DMS53 treated with DMSO at 0.1 percent for 48 hours (cell line): ENCODE measurements around the gene ZACN.
"Not testable (repeated sequence)": the region's sequence is repeated elsewhere in the genome, so short reads cannot be mapped to it uniquely, and the experiment has no call there.

Experiments
- DNase-seq: peaks from one replicate; lab custom pipeline; 2025; ENCODE audit not compliant: unreplicated experiment; lab: John Stamatoyannopoulos, UW

The ZACN gene

DNA sequence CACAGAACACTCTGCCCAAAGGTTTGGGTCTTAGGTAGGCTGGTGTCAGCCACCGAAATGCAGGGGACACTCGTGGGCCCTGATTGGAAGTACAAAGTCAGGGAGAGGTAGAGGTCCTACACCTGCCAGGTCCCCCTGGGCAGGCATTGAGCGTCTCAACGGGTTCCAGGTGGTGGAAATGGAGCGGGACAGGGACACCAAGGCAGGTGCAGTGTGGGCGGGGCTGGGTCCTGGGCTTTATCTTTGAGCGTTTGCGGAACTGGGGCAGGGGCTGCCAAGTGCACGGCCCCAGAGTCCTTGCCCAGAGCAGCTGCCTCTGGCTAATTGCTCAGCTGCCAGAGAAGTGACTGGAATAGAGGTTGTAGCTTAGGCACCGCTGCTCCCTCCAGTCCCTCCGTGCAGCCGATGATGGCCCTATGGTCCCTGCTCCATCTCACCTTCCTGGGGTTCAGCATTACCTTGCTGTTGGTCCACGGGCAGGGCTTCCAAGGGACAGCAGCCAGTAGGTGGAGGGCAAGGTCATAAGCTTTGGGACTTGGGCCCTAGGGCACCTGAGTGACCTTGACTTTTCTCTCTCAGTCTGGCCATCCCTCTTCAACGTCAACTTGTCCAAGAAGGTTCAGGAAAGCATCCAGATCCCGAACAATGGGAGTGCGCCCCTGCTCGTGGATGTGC lies at the start of gene ZACN:
Gene ZACN, plus strand, starts transcription at position 323 of the 675 bp plus-strand sequence. Its CDS starts 83 bp downstream, at position 406.
- peak; percentile 82 for DNase-seq

- no peak for DNase-seq
Observed at GRCh38 chr17:76032073-76032779, 46.8 kb upstream of the ZACN start.

DNA sequence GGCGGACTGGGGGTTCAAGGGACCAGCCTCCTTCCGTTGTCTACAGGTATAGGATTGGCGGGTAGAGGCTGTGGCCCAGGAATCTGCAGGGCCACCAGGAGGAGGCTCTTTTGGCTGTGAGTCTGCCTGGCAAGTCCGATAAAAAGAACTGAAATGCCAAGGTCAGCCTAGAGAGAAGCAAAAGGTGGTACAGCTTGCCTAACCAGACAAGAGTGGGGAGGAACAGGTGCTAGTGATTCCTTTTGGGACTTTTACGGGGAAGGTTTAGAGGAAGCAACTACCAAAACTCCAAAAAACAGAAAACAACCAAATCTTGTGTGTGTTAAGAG lies 46.2 kb upstream of the ZACN start:
- DNase-seq, result no peak

GRCh38 chr17:76033139-76033538 lies 45.8 kb upstream of the ZACN start:
- DNase-seq, result no peak

- no peak for DNase-seq
Observed at GRCh38 chr17:76034428-76035350, 44.3 kb upstream of the ZACN start.

DNA sequence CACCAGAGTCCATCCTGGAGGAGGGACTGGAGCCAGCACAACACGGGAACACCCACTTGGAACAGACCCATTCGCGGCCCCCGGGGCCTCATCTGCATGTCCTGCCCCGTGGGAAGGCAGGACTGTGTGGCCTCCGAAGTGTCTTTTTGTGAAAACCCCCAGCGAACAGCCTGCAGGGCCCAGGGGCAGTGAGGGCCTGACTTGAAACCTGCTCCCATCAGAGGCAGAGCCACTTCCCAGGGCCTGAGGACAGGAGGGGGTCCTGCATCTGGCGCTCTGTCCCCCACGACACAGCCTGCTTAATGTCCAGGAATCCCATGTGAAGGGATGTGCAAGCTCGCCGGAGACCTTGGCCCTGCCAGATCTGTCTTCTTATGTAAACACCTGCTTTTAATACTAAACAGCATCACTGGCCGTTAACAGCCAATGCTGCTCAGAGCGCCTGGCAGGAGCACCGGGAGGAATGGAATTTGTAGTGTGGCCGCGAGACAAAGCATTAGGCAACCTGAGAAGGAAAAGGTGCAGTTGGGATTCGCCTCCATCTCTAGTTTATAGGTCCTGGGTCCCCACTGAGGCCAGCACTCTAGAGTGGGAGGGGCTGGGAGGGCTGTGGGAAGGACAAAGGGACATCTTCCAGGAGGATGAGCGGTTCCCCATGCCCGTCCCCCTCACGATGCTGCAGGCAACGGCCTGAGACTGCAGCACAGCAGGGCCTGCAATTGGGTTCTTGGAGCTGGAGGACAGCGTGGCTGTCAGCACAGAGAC lies 42.3 kb upstream of the ZACN start:
- no peak for DNase-seq

GRCh38 chr17:76038050-76038449 lies 40.9 kb upstream of the ZACN start:
- no peak for DNase-seq

- no peak for DNase-seq
Observed at GRCh38 chr17:76039121-76039520, 39.9 kb upstream of the ZACN start.

DNA sequence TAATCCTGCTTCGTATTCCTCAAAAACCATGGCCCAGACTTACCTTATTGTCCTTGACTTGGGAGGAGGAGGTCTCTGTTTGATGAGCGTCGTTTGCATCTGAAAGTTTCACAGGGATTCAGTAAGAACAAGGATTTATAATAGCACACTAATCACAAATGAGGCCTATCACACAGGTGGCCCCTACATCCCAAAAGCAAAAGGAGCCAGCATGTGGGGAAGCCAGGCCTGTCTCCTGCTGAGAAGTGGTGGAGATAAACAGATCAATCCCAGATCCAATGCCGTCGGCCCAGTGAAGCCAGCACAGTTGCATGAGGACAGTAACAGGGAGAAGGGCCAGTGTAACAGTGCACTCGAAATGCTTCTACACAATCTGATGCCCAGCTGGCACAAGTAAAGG lies 38.6 kb upstream of the ZACN start:
- no peak for DNase-seq

DNA sequence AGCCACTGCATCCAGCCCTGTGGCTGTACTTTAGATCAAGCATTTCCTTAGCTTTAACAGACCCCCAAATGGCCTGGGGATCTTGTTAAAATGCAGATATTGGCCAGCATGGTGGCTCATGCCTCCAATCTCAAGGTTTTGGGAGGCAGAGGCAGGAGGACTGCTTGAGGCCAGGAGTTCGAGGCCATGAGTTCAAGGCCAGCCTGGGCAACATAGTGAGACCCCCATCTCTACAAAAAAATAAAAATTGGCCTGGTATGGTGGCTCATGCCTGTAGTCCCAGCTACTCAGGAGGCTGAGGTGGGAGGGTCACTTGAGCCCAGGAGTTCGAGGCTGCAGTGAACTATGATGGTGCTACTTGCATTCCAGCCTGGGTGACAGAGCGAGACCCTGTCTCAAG lies 36.1 kb upstream of the ZACN start:
- DNase-seq, result not testable (repeated sequence)

GRCh38 chr17:76044475-76045007 lies 34.4 kb upstream of the ZACN start:
- DNase-seq, result not testable (repeated sequence)

- no peak for DNase-seq
Observed at GRCh38 chr17:76046064-76046463, 32.9 kb upstream of the ZACN start.

DNA sequence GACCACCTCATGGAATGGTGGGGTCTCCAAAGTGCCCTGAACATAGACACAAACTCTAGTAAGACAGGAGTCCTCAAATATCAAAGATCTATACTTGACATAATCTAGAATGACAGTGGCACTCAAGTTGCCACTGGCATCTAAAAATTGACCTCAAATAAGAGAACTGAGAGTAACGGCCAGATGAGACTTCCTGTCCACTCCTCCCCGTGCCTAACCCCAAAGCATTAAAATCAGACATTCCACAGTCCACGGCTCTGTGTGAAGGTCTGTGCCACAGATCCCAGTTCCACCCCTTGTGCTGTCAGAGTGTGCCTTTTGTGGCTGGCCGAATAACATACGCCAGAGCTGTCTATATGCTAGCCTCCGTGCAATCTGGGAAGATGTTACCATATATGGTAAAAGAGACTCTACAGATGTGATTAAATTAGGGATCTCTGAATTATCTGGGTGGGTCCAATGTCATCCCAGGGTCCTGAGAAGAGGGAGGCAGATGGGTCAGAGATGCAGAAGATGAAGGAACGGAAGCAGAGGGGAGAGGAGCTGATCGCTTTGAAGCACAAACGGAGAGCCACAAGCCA lies 30.9 kb upstream of the ZACN start:
- DNase-seq, result no peak

DNA sequence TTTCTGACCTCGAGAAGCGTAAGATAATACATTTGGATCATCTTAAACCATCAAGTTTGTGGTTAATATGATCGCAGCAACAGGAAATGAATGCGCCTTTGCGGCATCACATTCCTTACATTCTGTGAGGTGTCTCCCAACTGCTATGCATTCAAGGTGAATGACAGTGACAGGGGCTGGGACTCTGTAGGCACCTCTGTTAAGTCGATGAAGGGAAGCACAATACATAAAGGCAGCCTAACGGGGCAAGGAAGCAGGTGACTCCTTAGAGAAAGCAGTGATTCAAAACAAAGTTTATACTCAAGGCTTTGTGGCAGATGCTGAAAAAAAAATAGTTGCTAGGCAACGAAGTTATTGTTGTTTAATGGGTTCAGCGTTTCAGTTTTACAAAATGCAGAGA lies 30.3 kb upstream of the ZACN start:
- DNase-seq, result no peak

- no peak for DNase-seq
Observed at GRCh38 chr17:76049239-76049638, 29.7 kb upstream of the ZACN start.

DNA sequence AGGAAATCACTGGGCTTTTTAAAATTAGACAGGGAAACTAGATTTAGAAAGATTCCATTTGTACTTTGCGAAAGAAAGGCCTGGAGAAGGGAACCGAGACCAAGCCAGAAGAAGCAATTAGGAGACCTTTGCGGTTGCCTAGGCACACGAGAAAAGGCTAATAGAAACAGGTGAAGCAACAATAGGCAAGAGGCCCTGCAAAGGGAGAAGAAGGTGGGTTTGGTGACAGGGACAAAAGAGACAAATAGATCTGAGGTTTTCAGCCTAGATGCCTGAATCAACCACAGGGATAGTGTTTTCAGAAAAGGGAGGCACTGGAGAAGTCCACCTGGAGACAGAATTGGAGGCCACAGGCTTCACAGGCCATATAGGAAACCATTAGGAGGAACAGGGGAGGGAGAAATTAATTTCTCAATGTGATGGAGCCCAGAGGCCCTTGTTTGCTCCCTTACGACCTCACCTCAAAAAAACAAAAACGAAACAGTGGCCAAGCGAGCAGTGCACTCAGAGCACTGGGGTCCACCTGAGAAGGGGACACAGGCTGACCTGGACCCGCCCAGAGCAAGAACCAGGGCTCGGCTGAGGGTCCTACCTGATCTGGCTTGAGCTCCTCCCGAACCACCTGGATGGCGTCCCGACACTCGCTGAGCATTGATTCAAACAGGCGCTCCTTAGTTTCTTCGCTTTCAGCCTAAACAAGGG lies 29.0 kb upstream of the ZACN start:
- no peak for DNase-seq

- DNase-seq, result no peak
Observed at GRCh38 chr17:76050538-76051467, 28.2 kb upstream of the ZACN start.

DNA sequence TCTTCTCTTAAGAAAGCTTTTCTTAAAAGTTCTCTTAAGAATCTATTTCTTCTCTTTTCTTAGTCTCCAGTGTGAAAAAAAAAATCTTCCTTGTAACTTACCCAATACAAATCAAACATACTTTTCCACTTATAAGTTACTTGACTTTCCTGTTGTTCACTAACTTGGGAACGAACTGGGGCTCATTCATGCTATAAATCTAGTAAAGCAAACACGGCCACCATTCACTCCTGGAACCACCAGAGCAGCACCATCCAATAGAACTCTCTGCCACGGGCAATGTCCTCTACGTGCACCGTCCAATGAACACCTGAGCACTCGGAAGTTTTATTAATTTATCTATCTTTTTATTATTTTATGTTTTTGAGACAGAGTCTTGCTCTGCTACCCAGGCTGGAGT lies 27.4 kb upstream of the ZACN start:
- DNase-seq, result no peak
